K562 (cell line): ENCODE results near the gene GIGYF2. TPM values are rescaled to one million over a fixed set of nuclear protein-coding genes. Genes with fewer than 3 reads are reported as not detected.

ENCODE experiments used
- ATAC-seq: fragments of 200-7000 bp; cut with Tn5 transposase; 3 replicates; pipeline ENCODE4 v1.9.1; 2020; ENCODE audit warnings: moderate library complexity
- BruUV-seq: library from RNA; stranded (reverse); fragments of 400-500 nt; replicated peaks from 2 replicates; lab custom pipeline; 2021; lab: Mats Ljungman, UMichigan
- CTCF ChIA-PET: fragments of 300-600 bp; formaldehyde crosslinking; extraction: SDS; loops from one replicate; lab custom pipeline; 2021; ENCODE audit warnings: low intra/inter-chr PET ratio; lab: Yijun Ruan, JAX
- POLR2A ChIA-PET: fragments of 300-600, 350-650 bp; sonication (Branson Sonifier 250); formaldehyde crosslinking; extraction: SDS; loops from one replicate; lab custom pipeline; 2021; ENCODE audit warnings: antibody characterized with exemption, inconsistent platforms; lab: Yijun Ruan, JAX
- DNase-seq, 4 experiments: peaks; one replicate each; pipeline versions ENCODE4 v3.0.0 to v3.0.0-alpha.2; 2011 to 2018; ENCODE audit warnings: low spot score in 3 of 4, mixed read lengths in 3 of 4; ENCODE audit errors: extremely low read depth in 1 of 4
- FAIRE-seq: peaks from 2 replicates; lab custom pipeline; 2011; peaks lifted over from hg19 to GRCh38; lab: Jason Lieb, UNC
- H2AFZ ChIP-seq: 2 replicates; pipeline ENCODE4 v1.6.0; 2011; ENCODE audit warnings: low read depth, low read length, control low read depth, inconsistent platforms
- H3K27ac ChIP-seq: fragments of 200-600 bp; 3 replicates; pipeline ENCODE4 v1.8.0; 2011; ENCODE audit warnings: low read depth, mild to moderate bottlenecking, control low read depth, inconsistent platforms, low read length, moderate library complexity, mixed read lengths; ENCODE audit errors: extremely low read depth
- H3K27me3 ChIP-seq, 2 experiments: fragments of 300-600 bp in 1 of 2; 2 replicates in 1 of 2; 3 replicates in 1 of 2; pipeline versions ENCODE4 v1.6.0 to v1.8.0; 2011; ENCODE audit warnings: inconsistent platforms in 2 of 2, low read length in 2 of 2, mild to moderate bottlenecking in 1 of 2, mixed read lengths in 1 of 2, moderate library complexity in 1 of 2; ENCODE audit not compliant: control insufficient read depth in 2 of 2, insufficient read depth in 2 of 2
- H3K36me3 ChIP-seq: fragments of 300-600 bp; 3 replicates; pipeline ENCODE4 v1.8.0; 2011; ENCODE audit warnings: mild to moderate bottlenecking, low read length, inconsistent platforms; ENCODE audit not compliant: control insufficient read depth, insufficient read depth
- H3K4me1 ChIP-seq, 2 experiments: fragments of 200-600 bp in 1 of 2; replicated peaks in 1 of 2; 2 replicates in 1 of 2; 3 replicates in 1 of 2; pipeline versions ENCODE4 v1.5.1 to v1.8.0; 2011; ENCODE audit warnings: inconsistent platforms in 2 of 2, low read length in 2 of 2, mild to moderate bottlenecking in 1 of 2, mixed read lengths in 1 of 2, moderate library complexity in 1 of 2; ENCODE audit not compliant: control insufficient read depth in 2 of 2, insufficient read depth in 2 of 2
- H3K4me2 ChIP-seq: 2 replicates; pipeline ENCODE4 v1.6.1; 2011; ENCODE audit warnings: low read length, control low read depth, inconsistent platforms, mixed read lengths; ENCODE audit not compliant: insufficient read depth
- H3K4me3 ChIP-seq: fragments of 200-600 bp; sonication (generic), shearing (Covaris generic); 2 replicates; pipeline ENCODE4 v1.5.1; 2016; ENCODE audit warnings: control low read depth, inconsistent platforms
- H3K79me2 ChIP-seq: fragments of 200-600 bp; 3 replicates; pipeline ENCODE4 v1.8.0; 2011; ENCODE audit warnings: low read length, inconsistent platforms; ENCODE audit not compliant: control insufficient read depth, insufficient read depth
- H3K9ac ChIP-seq, 2 experiments: 2 replicates each; pipeline versions ENCODE4 v1.6.0 to v1.6.1; 2011; ENCODE audit warnings: low read depth in 2 of 2, low read length in 2 of 2, control low read depth in 1 of 2, inconsistent platforms in 1 of 2, mild to moderate bottlenecking in 1 of 2, mixed read lengths in 1 of 2; ENCODE audit not compliant: insufficient read depth in 1 of 2
- H3K9me1 ChIP-seq: one replicate; pipeline ENCODE4 v1.6.0; 2011; ENCODE audit warnings: inconsistent platforms, mild to moderate bottlenecking, low read length, moderate library complexity; ENCODE audit not compliant: control insufficient read depth, insufficient read depth
- H3K9me3 ChIP-seq: replicated peaks from 2 replicates; pipeline ENCODE4 v1.5.1; 2011; ENCODE audit warnings: low read depth, low read length, inconsistent platforms; ENCODE audit not compliant: control insufficient read depth, insufficient read depth
- H4K20me1 ChIP-seq: replicated peaks from 2 replicates; pipeline ENCODE4 v1.6.1; 2011; ENCODE audit warnings: low read length, inconsistent platforms, mixed read lengths; ENCODE audit not compliant: control insufficient read depth, insufficient read depth
- BCLAF1 ChIP-seq, 2 experiments: fragments of 450-650 bp in 1 of 2; IDR thresholded peaks; 2 replicates each; pipeline ENCODE4 v1.6.1; 2011 to 2017; ENCODE audit warnings: low read depth in 2 of 2, antibody characterized with exemption in 1 of 2, borderline replicate concordance in 1 of 2, low read length in 1 of 2, mild to moderate bottlenecking in 1 of 2, mixed read lengths in 1 of 2; ENCODE audit not compliant: control insufficient read depth in 1 of 2
- CBFA2T2 ChIP-seq: fragments of 450-650 bp; conservative IDR thresholded peaks from 2 replicates; pipeline ENCODE4 v1.6.1; 2017; ENCODE audit warnings: mild to moderate bottlenecking
- EP400 ChIP-seq: fragments of 450-650 bp; IDR thresholded peaks from 2 replicates; pipeline ENCODE4 v1.6.1; 2017; ENCODE audit warnings: antibody characterized with exemption, mild to moderate bottlenecking, moderate library complexity
- EZH2 ChIP-seq: IDR thresholded peaks from 2 replicates; pipeline ENCODE4 v1.6.1; 2012; ENCODE audit warnings: low read depth, mild to moderate bottlenecking, inconsistent platforms, low read length, borderline replicate concordance
- GATAD2B ChIP-seq: fragments of 450-650 bp; IDR thresholded peaks from 2 replicates; pipeline ENCODE4 v1.6.1; 2017; ENCODE audit warnings: mild to moderate bottlenecking, borderline replicate concordance
- HNRNPL ChIP-seq: fragments of 200-400 bp; formaldehyde crosslinking; IDR thresholded peaks from 2 replicates; pipeline ENCODE4 v1.6.1; 2017; ENCODE audit warnings: low read depth, mild to moderate bottlenecking, low read length
- KLF10 ChIP-seq: fragments of 250-450 bp; sonication (Bioruptor Pico); IDR thresholded peaks from 2 replicates; pipeline ENCODE4 v1.6.1; 2021; ENCODE audit warnings: matching md5 sums
- RBM17 ChIP-seq: fragments of 200-400 bp; formaldehyde crosslinking; IDR thresholded peaks from 2 replicates; pipeline ENCODE4 v1.6.1; 2017; ENCODE audit warnings: low read depth, mild to moderate bottlenecking, low read length, borderline replicate concordance
- SMAD4 ChIP-seq: fragments of 250-450 bp; sonication (Bioruptor Pico); conservative IDR thresholded peaks from 2 replicates; pipeline ENCODE4 v1.8.0; 2021; ENCODE audit warnings: inconsistent platforms, mild to moderate bottlenecking, moderate library complexity
- TARDBP ChIP-seq: fragments of 450-650 bp; IDR thresholded peaks from 2 replicates; pipeline ENCODE4 v1.6.1; 2016
- TOE1 ChIP-seq, 2 experiments: fragments of 450-650 bp in 1 of 2; sonication (generic) in 1 of 2; formaldehyde crosslinking in 1 of 2; IDR thresholded peaks; 2 replicates each; pipeline versions ENCODE4 v1.7.1 to v1.8.0; 2016 to 2022; ENCODE audit warnings: borderline replicate concordance in 2 of 2, mild to moderate bottlenecking in 2 of 2, antibody characterized with exemption in 1 of 2, inconsistent platforms in 1 of 2, low read depth in 1 of 2, missing genetic modification reagents in 1 of 2, moderate library complexity in 1 of 2
- ZNF239 ChIP-seq: fragments of 250-450 bp; sonication (Bioruptor Pico); IDR thresholded peaks from 2 replicates; pipeline ENCODE4 v1.4.0; 2020; ENCODE audit warnings: mild to moderate bottlenecking
- WGBS: fragments of 100-300 bp; shearing (Covaris generic); methylation state at CpG from one replicate; pipeline ENCODE4 v1.1.6; 2016; ENCODE audit warnings: low coverage, mixed read lengths; ENCODE audit not compliant: insufficient coverage; ENCODE audit errors: missing lambda C conversion rate; 5-methylcytosine and 5-hydroxymethylcytosine counted together
- in situ Hi-C: fragments of 300-500 bp; cut with MboI; formaldehyde crosslinking; loops from 4 replicates; pipeline ENCODE4 v1.15.0; 2018; ENCODE audit warnings: inconsistent platforms, mixed read lengths
- intact Hi-C: fragments of 100-400 bp; cut with micrococcal nuclease; formaldehyde crosslinking; loops from 2 replicates; pipeline ENCODE4 v1.14.2; 2022
- polyA plus RNA-seq, 8 experiments: library from polyadenylated mRNA; depleted of rRNA in 4 of 8; stranded (reverse) in 5 of 8; unstranded in 3 of 8; fragments of >200 nt; fragmentation: Nextera tagmentation in 2 of 8; fragmentation: Illumina TruSeq in 1 of 8; extraction: Ambion mirVana in 2 of 8; extraction: Trizol in 1 of 8; gene quantifications; 2 replicates each; pipeline versions ENCODE4 v1.2.1 to v1.2.3, GENCODE V29; 2011 to 2014; ENCODE audit warnings: inconsistent platforms in 1 of 8, missing spikeins in 1 of 8
- total RNA-seq, 7 experiments: library from RNA; depleted of rRNA in 6 of 7; stranded (reverse); fragments of >200 nt in 6 of 7; fragmentation: Illumina TruSeq in 2 of 7; extraction: Trizol in 2 of 7; gene quantifications; 2 replicates each; pipeline versions ENCODE4 v1.2.1 to v1.2.3, GENCODE V29; 2011 to 2021; ENCODE audit warnings: low replicate concordance in 1 of 7

Gene GIGYF2
- total and polyA plus RNA-seq, 9 of the 15 experiments (the other 6 are each of a cell fraction or from before 2014, with no cell fraction given): 12.7 to 52.7 (median 34.9) TPM

DNA sequence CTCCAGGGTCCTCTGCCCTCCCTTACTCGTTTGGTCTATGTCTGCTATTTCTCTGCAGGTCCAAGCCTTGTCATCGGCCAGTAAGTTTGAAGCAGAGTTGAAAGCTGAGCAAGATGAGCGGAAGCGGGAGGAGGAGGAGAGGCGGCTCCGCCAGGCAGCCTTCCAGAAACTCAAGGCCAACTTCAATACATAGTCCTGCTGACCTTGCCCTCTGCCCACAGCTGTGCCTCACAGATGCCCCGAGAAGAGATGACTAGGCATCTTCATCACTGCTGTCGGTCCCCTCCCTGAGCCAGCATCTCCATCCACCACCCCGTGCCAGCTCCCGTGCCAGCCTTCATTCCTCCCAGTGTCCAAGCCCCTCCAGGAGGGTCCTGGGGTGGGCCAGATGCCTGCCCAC lies 15.6 kb upstream of the GIGYF2 start:
- no peak overlapping the region for H3K4me3 ChIP-seq
- WGBS: 0% methylated on average over 4 of the region's 10 CpGs
- DNase-seq (no peak), ATAC-seq (no peak), FAIRE-seq (no peak)
- intact Hi-C loops: no loop called here
- H3K79me2 ChIP-seq: no peaks in the 10 kb centered on the region
- no peak overlapping the region for H3K27ac ChIP-seq
- H3K9me1 ChIP-seq: no peaks in the 10 kb centered on the region
- BruUV-seq: no TSS peak
- CTCF ChIA-PET: no interaction called here
- no peaks in the 10 kb centered on the region for H4K20me1 ChIP-seq
- no peaks in the 10 kb centered on the region; a peak in 1 of 5 replicates for H3K4me1 ChIP-seq
- H2AFZ ChIP-seq: no peak overlapping the region
- H3K9me3 ChIP-seq: no peaks in the 10 kb centered on the region
- in situ Hi-C loops: no loop called here
- POLR2A ChIA-PET: interaction anchor here (0.6 kb wide), 1 partner anchor 758 kb away, joined by 3 read pairs; no protein-coding TSS in a partner anchor
- peaks cover 0 to 6% of the 10 kb centered on the region in 2 experiments; a peak in 3 of 5 replicates for H3K27me3 ChIP-seq
- no peak overlapping the region for H3K4me2 ChIP-seq
- TF ChIP-seq TOE1 (IDR thresholded peaks at IDR 0.05; ENCODE audit: borderline replicate concordance): no peak
- TF ChIP-seq TOE1 (CRISPR knock-in tag; IDR thresholded peaks at IDR 0.05; ENCODE audit: borderline replicate concordance, low read depth): no peak
- no peak for TF ChIP-seq SMAD4 (CRISPR knock-in tag)
- no peak for TF ChIP-seq ZNF239 (CRISPR knock-in tag)
- TF ChIP-seq BCLAF1 (IDR thresholded peaks at IDR 0.05; ENCODE audit: borderline replicate concordance in 1 of 2, control insufficient read depth in 1 of 2, low read depth in 2 of 2, low read length in 1 of 2): no peak
- no peak for TF ChIP-seq TARDBP
- no peak for TF ChIP-seq KLF10
- no peak for TF ChIP-seq RBM17
- no peak for TF ChIP-seq CBFA2T2
- TF ChIP-seq HNRNPL: no peak
- TF ChIP-seq GATAD2B: no peak
- no peak for TF ChIP-seq EZH2
- no peak for TF ChIP-seq EP400
- no peak overlapping the region for H3K9ac ChIP-seq
- no peaks in the 10 kb centered on the region for H3K36me3 ChIP-seq
